RWPE2 (cell line): ENCODE data around the gene APP.
A peak's percentile ranks its signal among the peaks of the same experiment; 100 is the strongest.

Experiments
- ATAC-seq: fragments of 200-7000 bp; cut with Tn5 transposase; 3 replicates; pipeline ENCODE4 v1.9.1; 2021; ENCODE audit warnings: low read depth
- DNase-seq: peaks from one replicate; pipeline ENCODE4 v3.0.0-alpha.2; 2020; ENCODE audit warnings: low spot score
- H3K27ac ChIP-seq: fragments of 450-650 bp; 2 replicates; pipeline ENCODE4 v1.5.1; 2017; ENCODE audit warnings: mild to moderate bottlenecking; ENCODE audit not compliant: poor library complexity, severe bottlenecking
- H3K27me3 ChIP-seq: fragments of 250-450 bp; sonication (Bioruptor Pico); 2 replicates; pipeline ENCODE4 v1.5.1; 2021; ENCODE audit warnings: mild to moderate bottlenecking, moderate library complexity; ENCODE audit not compliant: insufficient read depth, poor library complexity, severe bottlenecking
- H3K36me3 ChIP-seq: fragments of 250-450 bp; sonication (Bioruptor Pico); 2 replicates; pipeline ENCODE4 v1.5.1; 2020; ENCODE audit warnings: low read depth, mild to moderate bottlenecking, moderate library complexity
- H3K4me1 ChIP-seq: fragments of 250-450 bp; sonication (Bioruptor Pico); 2 replicates; pipeline ENCODE4 v1.5.1; 2021; ENCODE audit warnings: mild to moderate bottlenecking, moderate library complexity; ENCODE audit not compliant: insufficient read depth, poor library complexity, severe bottlenecking
- H3K4me3 ChIP-seq: fragments of 250-450 bp; sonication (Bioruptor Pico); 2 replicates; pipeline ENCODE4 v1.5.1; 2021; ENCODE audit warnings: mild to moderate bottlenecking, moderate library complexity; ENCODE audit not compliant: severe bottlenecking
- H3K9me3 ChIP-seq: fragments of 250-450 bp; sonication (Bioruptor Pico); 2 replicates; pipeline ENCODE4 v1.5.1; 2021; ENCODE audit warnings: mild to moderate bottlenecking, moderate library complexity; ENCODE audit not compliant: severe bottlenecking
- TF ChIP-seq, protein P1 (sequence below): fragments of 450-650 bp; IDR thresholded peaks from one replicate; pipeline ENCODE4 v1.5.1; 2017; ENCODE audit warnings: mild to moderate bottlenecking, moderate library complexity; ENCODE audit not compliant: poor library complexity, severe bottlenecking

Gene APP

DNA sequence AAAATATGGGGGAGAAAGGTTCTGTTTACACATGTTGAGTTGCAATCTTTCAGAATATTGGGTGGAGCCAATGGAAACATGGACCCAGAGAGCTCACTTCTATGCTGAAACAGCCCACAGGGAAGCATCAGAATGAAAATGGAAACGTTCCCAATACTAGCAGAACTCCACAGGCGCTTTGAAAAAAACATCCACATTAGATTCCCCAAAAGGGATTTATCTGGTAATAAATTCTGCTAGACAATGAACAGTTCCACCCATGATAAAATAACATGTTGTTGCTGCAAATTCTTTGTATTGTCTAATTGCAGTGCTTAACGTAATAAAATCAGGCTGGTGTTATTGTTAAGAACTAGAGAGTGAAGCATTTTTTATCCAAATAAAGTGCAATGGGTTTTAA, 238.8 kb downstream of the APP start:
- DNase-seq (no peak), ATAC-seq (no peak)
- Histone ChIP-seq H3K9me3 (no peaks in the 10 kb centered on the region), H3K27me3 (no peaks in the 10 kb centered on the region), H3K4me1 (peaks cover 25% of the 10 kb centered on the region), H3K36me3 (peaks cover 17% of the 10 kb centered on the region), H3K4me3 (no peak overlapping the region), H3K27ac (no peak overlapping the region)
- TF ChIP-seq, protein P1, sequence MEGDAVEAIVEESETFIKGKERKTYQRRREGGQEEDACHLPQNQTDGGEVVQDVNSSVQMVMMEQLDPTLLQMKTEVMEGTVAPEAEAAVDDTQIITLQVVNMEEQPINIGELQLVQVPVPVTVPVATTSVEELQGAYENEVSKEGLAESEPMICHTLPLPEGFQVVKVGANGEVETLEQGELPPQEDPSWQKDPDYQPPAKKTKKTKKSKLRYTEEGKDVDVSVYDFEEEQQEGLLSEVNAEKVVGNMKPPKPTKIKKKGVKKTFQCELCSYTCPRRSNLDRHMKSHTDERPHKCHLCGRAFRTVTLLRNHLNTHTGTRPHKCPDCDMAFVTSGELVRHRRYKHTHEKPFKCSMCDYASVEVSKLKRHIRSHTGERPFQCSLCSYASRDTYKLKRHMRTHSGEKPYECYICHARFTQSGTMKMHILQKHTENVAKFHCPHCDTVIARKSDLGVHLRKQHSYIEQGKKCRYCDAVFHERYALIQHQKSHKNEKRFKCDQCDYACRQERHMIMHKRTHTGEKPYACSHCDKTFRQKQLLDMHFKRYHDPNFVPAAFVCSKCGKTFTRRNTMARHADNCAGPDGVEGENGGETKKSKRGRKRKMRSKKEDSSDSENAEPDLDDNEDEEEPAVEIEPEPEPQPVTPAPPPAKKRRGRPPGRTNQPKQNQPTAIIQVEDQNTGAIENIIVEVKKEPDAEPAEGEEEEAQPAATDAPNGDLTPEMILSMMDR = no peak

DNA sequence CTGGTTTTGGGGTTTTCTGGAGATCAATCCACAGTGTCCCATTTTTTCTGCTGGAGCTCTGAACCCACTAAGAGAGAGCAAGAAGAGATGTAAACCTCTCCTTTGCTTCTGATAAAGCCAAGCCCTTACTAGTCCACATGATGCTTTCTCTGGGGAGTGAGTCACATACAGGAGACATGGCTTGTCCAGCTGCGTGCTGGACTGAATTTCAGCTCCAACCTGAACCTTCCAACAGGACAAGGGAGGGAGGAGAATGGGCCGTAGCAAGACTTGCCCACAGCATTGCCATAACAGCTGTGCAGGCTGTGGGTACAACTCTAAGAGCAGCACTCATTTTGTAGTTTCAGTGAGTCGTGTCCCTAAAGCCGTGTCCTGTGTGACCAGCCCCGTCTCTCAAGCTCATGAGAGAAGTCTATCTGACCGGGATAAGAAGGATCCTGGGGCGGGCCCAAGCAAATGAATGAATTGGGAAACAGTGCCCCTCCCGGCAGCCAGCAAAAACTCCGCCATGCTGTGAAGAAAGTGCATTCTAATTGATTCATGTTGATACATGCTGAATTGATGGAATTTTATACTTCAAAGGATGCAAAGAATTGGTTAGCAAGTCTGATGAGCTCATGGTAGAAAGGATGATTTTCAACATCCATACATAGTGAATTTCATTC, 240.6 kb downstream of the APP start:
- H3K9me3 ChIP-seq = no peaks in the 10 kb centered on the region
- DNase-seq = no peak
- TF ChIP-seq, protein P1 = peak; percentile 15
- H3K27me3 ChIP-seq = no peaks in the 10 kb centered on the region
- no peak overlapping the region for H3K4me3 ChIP-seq
- H3K4me1 ChIP-seq = peaks cover 22% of the 10 kb centered on the region
- peaks cover 17% of the 10 kb centered on the region for H3K36me3 ChIP-seq
- no peak overlapping the region for H3K27ac ChIP-seq
- ATAC-seq = peak; percentile 37

DNA sequence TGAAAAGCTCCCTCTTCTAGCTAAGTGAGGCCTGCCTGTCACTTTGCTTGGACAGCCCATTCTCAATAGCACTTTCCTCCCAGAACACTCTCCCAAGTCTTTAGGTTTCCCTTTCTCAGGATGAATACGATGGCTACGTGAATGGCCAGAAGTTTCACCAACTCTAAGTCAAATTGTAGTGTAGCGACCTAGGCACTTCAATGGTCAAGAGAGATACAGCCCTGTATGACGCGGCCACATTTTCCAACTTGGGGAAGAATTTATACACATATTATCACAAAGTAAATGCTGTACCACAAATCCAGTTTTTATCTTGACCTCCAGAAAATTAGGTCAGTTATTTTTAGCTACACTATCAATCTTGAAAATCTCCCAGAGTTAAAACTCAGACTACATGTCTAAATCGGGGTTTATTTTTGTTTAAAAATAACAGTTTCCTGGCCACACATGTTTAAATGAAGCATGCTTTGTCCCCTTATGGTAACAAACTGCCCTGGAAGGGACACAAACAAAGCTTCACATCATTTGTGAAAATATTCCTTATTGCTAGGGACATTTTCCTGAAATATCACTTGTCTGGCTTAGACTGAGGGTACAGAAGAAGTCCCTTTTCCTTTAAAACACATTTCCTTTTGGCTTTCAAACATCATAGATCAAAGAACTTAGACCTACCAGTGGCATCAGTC, 243.2 kb downstream of the APP start:
- TF ChIP-seq, protein P1 = no peak
- Histone ChIP-seq H3K4me3 (no peak overlapping the region), H3K36me3 (peaks cover 6% of the 10 kb centered on the region; the same call in 1 of the 2 replicates), H3K27me3 (no peaks in the 10 kb centered on the region), H3K9me3 (no peaks in the 10 kb centered on the region), H3K4me1 (peaks cover 13% of the 10 kb centered on the region), H3K27ac (no peak overlapping the region)
- ATAC-seq (no peak), DNase-seq (no peak)

DNA sequence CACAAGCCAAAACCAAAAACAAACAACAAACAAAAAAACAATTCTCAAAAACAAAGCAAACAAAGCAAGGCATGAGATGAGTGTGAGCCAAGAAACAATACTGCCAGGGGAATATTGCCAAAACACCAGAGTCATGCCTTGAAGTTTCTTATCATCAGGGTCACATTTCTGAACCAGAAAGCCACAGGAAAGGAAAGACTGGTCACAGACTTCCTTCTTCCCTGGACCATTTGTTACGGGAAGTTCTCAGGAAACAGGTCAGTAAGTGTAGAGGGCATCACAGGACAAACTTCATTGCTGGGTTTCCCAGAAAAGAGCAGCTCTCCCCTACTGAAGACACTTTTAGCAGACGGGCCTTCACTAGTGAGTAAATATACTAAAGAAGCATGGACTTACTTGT, 244.6 kb downstream of the APP start:
- Histone ChIP-seq H3K4me3 (no peak overlapping the region), H3K4me1 (peaks cover 11% of the 10 kb centered on the region), H3K36me3 (peaks cover 6% of the 10 kb centered on the region; the same call in 1 of the 2 replicates), H3K27me3 (no peaks in the 10 kb centered on the region), H3K27ac (no peak overlapping the region), H3K9me3 (no peaks in the 10 kb centered on the region)
- no peak for DNase-seq
- TF ChIP-seq, protein P1 = no peak
- no peak for ATAC-seq
